B cell (primary cell): Measurements from ENCODE around the gene GAL3ST2. TPM values are rescaled to one million over a fixed set of nuclear protein-coding genes. Genes with fewer than 3 reads are reported as not detected.

Source experiments
- ATAC-seq: fragments of 200-7000 bp; cut with Tn5 transposase; one replicate; pipeline ENCODE4 v1.10.0; 2021; ENCODE audit warnings: low read depth, mild to moderate bottlenecking, moderate number of reproducible peaks, moderate library complexity
- CTCF ChIA-PET: fragments of 350-600 bp; sonication (Branson Sonifier 250); formaldehyde crosslinking; loops from one replicate; lab custom pipeline; 2021; ENCODE audit warnings: antibody characterized with exemption, inconsistent platforms; lab: Charles Lee
- POLR2A ChIA-PET: fragments of 350-600 bp; sonication (Branson Sonifier 250); formaldehyde crosslinking; loops from one replicate; lab custom pipeline; 2021; ENCODE audit warnings: antibody characterized with exemption; lab: Charles Lee
- DNase-seq: peaks from one replicate; pipeline ENCODE4 v3.0.0; 2013
- H2AFZ ChIP-seq: 2 replicates; pipeline ENCODE4 v1.6.1; 2012; ENCODE audit warnings: mild to moderate bottlenecking, low read depth, low read length; ENCODE audit not compliant: insufficient read depth, poor library complexity, severe bottlenecking
- H3K27ac ChIP-seq, 2 donors: 1 replicate in 1 of 2; 2 replicates in 1 of 2; pipeline ENCODE4 v1.5.1; 2012 to 2013; ENCODE audit warnings: low read length in 2 of 2, mild to moderate bottlenecking in 2 of 2, moderate library complexity in 1 of 2
- H3K27me3 ChIP-seq, 4 experiments: fragments of 200-600 bp in 1 of 4; sonication (generic) in 1 of 4; replicated peaks in 1 of 4; 1 replicate in 2 of 4; 2 replicates in 2 of 4; pipeline versions ENCODE4 v1.6.1 to v1.7.0; 2013 to 2016; ENCODE audit warnings: low read length in 3 of 4, mild to moderate bottlenecking in 2 of 4, mixed read lengths in 1 of 4, moderate library complexity in 1 of 4; ENCODE audit not compliant: insufficient read depth in 4 of 4, control insufficient read depth in 3 of 4; ENCODE audit errors: control extremely low read depth in 1 of 4
- H3K36me3 ChIP-seq, 2 experiments: replicated peaks in 1 of 2; 1 replicate in 1 of 2; 2 replicates in 1 of 2; pipeline versions ENCODE4 v1.6.1 to v1.7.1; 2013; ENCODE audit warnings: low read length in 1 of 2; ENCODE audit not compliant: insufficient read depth in 2 of 2, control insufficient read depth in 1 of 2; ENCODE audit errors: control extremely low read depth in 1 of 2, extremely low read depth in 1 of 2
- H3K4me1 ChIP-seq, 2 donors: fragments of 200-600 bp in 1 of 2; sonication (generic) in 1 of 2; 1 replicate in 1 of 2; 2 replicates in 1 of 2; pipeline versions ENCODE4 v1.5.1 to v1.6.1; 2013 to 2017; ENCODE audit warnings: low read length in 2 of 2; ENCODE audit not compliant: control insufficient read depth in 2 of 2, insufficient read depth in 2 of 2
- H3K4me2 ChIP-seq: replicated peaks from 2 replicates; pipeline ENCODE3; 2012; ENCODE audit warnings: mild to moderate bottlenecking, low read depth, low read length; ENCODE audit not compliant: poor library complexity, severe bottlenecking
- H3K4me3 ChIP-seq, 5 experiments: fragments of 200-600 bp in 1 of 5; sonication (generic) in 1 of 5; 1 replicate in 3 of 5; 2 replicates in 2 of 5; pipeline versions ENCODE4 v1.5.1 to v1.7.0; 2011 to 2016; ENCODE audit warnings: low read length in 4 of 5, mild to moderate bottlenecking in 4 of 5, low read depth in 2 of 5, control low read depth in 1 of 5, moderate library complexity in 1 of 5; ENCODE audit not compliant: insufficient read depth in 1 of 5; ENCODE audit errors: control extremely low read depth in 1 of 5, extremely low read depth in 1 of 5
- H3K79me2 ChIP-seq: fragments of 200-600 bp; sonication (generic); one replicate; pipeline ENCODE4 v1.6.0; 2016; ENCODE audit warnings: low read length; ENCODE audit not compliant: control insufficient read depth, insufficient read depth
- H3K9ac ChIP-seq: fragments of 200-600 bp; sonication (generic); 2 replicates; pipeline ENCODE4 v1.6.1; 2017; ENCODE audit warnings: mild to moderate bottlenecking, low read length, moderate library complexity
- H3K9me3 ChIP-seq, 3 donors: one replicate each; pipeline versions ENCODE4 v1.6.1 to v1.7.1; 2013; ENCODE audit warnings: low read length in 2 of 3; ENCODE audit not compliant: control insufficient read depth in 2 of 3, insufficient read depth in 1 of 3; ENCODE audit errors: control extremely low read depth in 1 of 3
- H4K20me1 ChIP-seq: 2 replicates; pipeline ENCODE4 v1.6.0; 2012; ENCODE audit warnings: mild to moderate bottlenecking, low read length; ENCODE audit not compliant: insufficient read depth, control insufficient read depth, poor library complexity, severe bottlenecking
- H3K27ac Mint-ChIP-seq: one replicate; pipeline ENCODE4 v1.8.0; 2021; ENCODE audit warnings: mixed read lengths
- H3K27me3 Mint-ChIP-seq: one replicate; pipeline ENCODE4 v1.8.0; 2021; ENCODE audit warnings: mixed read lengths
- H3K4me1 Mint-ChIP-seq: one replicate; pipeline ENCODE4 v1.8.0; 2021; ENCODE audit warnings: mixed read lengths
- H3K4me3 Mint-ChIP-seq: one replicate; pipeline ENCODE4 v1.8.0; 2021; ENCODE audit warnings: mixed read lengths
- H3K9me3 Mint-ChIP-seq: one replicate; pipeline ENCODE4 v1.8.0; 2022; ENCODE audit warnings: mixed read lengths; ENCODE audit not compliant: insufficient read depth
- EZH2 ChIP-seq: IDR thresholded peaks from 2 replicates; pipeline ENCODE4 v1.6.1; 2012; ENCODE audit warnings: borderline replicate concordance, low read depth, mild to moderate bottlenecking, moderate library complexity, low read length; ENCODE audit not compliant: insufficient read depth, poor library complexity, severe bottlenecking
- WGBS: methylation state at CpG from one replicate; pipeline ENCODE4 v1.1.5; 2013; ENCODE audit warnings: missing lambda C conversion rate; ENCODE audit not compliant: insufficient coverage; 5-methylcytosine and 5-hydroxymethylcytosine counted together
- intact Hi-C: fragments of 100-400 bp; cut with micrococcal nuclease; formaldehyde crosslinking; loops from one replicate; pipeline ENCODE4 v1.10.0; 2022
- polyA plus RNA-seq: library from polyadenylated mRNA; depleted of rRNA; stranded (reverse); fragments of >200 nt; gene quantifications from 2 replicates; pipeline ENCODE4 v1.2.3, GENCODE V29; 2012
- total RNA-seq, 2 donors: library from RNA; stranded (reverse); fragments of 120-200 nt in 1 of 2; gene quantifications; 1 replicate in 1 of 2; 2 replicates in 1 of 2; pipeline versions ENCODE4 v1.2.3 to v1.2.4, GENCODE V29; 2013 to 2022
- TF ChIP-seq, protein P1 (sequence below): fragments of 200-600 bp; IDR thresholded peaks from one replicate; pipeline ENCODE4 v1.8.0; 2022; ENCODE audit warnings: antibody characterized with exemption, mild to moderate bottlenecking

Gene GAL3ST2
- total and polyA plus RNA-seq, 2 donors (not counting 1 experiment from before 2014, with no cell fraction given) = 0.10 TPM; not detected in 1

DNA sequence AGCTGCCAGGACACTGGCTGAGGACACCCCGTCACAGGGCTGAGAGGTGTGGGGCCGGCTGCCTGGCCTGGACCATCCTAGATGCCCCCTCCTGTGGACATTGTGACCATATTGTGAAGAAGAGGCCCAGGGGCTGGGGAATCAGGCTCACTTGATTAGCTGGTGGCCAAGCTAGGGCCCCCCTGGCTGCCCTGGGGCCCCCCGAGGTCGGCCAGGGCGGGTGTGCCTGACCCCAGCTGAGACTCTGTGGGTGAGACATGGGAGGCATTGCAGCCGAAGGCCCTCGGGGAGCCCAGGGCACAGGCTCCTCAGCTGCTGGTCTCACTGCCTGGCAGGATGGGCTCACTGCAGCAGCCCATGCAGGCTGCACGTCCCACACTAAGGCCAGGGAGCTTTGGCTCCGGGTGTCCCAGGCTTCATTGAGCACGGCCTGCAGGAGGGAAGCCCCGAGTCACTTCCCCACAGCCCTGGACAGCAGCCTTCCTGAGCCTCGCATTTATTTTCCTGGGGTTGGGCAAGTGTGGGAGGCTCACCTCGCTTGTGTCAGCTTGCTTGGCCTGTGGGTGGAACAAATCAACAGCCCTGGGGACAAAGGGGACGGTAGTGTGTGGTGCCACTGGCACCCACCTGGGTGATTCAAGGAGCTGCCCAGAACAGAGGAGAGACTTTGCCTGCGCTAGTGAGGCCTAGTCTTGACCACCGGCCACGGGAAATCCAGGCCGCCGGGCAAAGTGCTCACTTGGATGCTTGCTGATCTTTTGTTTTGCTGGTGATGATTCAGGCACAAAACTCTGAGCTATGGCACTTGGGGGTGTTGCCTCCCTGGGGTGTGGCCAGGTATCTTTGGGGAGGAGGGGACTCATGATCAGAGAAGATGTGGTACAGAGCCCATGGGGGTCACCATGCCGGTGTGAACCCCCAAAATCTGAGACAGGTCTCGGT, 1.3 kb downstream of the GAL3ST2 start:
- Histone ChIP-seq H3K4me3 (no peak overlapping the region), H2AFZ (no peak overlapping the region), H3K9me3 (peaks cover 1 to 4% (median 2%) of the 10 kb centered on the region in 3 donors), H3K27ac (no peak overlapping the region), H3K9ac (no peak overlapping the region), H3K36me3 (no peaks in the 10 kb centered on the region), H3K79me2 (no peaks in the 10 kb centered on the region), H3K4me2 (no peak overlapping the region), H3K27me3 (peaks cover 0 to 13% (median 0%) of the 10 kb centered on the region in 4 experiments), H3K4me1 (peaks cover 0 to 1% of the 10 kb centered on the region in 2 donors), H4K20me1 (no peaks in the 10 kb centered on the region)
- no peaks in the 10 kb centered on the region for H3K4me1 Mint-ChIP-seq
- ATAC-seq = no peak
- H3K4me3 Mint-ChIP-seq = no peak overlapping the region
- H3K9me3 Mint-ChIP-seq = peaks cover 2% of the 10 kb centered on the region
- intact Hi-C loops = no loop called here
- ChIA-PET POLR2A (no interaction called here), CTCF (no interaction called here)
- peaks cover 4% of the 10 kb centered on the region for H3K27me3 Mint-ChIP-seq
- no peak overlapping the region for H3K27ac Mint-ChIP-seq
- TF ChIP-seq, protein P1, sequence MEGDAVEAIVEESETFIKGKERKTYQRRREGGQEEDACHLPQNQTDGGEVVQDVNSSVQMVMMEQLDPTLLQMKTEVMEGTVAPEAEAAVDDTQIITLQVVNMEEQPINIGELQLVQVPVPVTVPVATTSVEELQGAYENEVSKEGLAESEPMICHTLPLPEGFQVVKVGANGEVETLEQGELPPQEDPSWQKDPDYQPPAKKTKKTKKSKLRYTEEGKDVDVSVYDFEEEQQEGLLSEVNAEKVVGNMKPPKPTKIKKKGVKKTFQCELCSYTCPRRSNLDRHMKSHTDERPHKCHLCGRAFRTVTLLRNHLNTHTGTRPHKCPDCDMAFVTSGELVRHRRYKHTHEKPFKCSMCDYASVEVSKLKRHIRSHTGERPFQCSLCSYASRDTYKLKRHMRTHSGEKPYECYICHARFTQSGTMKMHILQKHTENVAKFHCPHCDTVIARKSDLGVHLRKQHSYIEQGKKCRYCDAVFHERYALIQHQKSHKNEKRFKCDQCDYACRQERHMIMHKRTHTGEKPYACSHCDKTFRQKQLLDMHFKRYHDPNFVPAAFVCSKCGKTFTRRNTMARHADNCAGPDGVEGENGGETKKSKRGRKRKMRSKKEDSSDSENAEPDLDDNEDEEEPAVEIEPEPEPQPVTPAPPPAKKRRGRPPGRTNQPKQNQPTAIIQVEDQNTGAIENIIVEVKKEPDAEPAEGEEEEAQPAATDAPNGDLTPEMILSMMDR = no peak
- TF ChIP-seq EZH2 = no peak
- WGBS = 81% methylated on average over 19 of the region's 21 CpGs
- DNase-seq = no peak
